GM12801 (cell line): ENCODE data around the gene IFNGR2.

ENCODE experiments used
- CTCF ChIP-seq: IDR thresholded peaks from one replicate; pipeline ENCODE4 v1.5.1; 2011; ENCODE audit warnings: control low read depth; ENCODE audit not compliant: insufficient read length; ENCODE audit errors: extremely low read depth

IFNGR2 gene

GRCh38 chr21:33452362-33452761 is 49.1 kb downstream of the IFNGR2 start:
- TF ChIP-seq CTCF, result no peak

GRCh38 chr21:33455686-33456446 is 52.7 kb downstream of the IFNGR2 start:
- no peak for TF ChIP-seq CTCF

- no peak for TF ChIP-seq CTCF
Observed at GRCh38 chr21:33458861-33459260, 55.6 kb downstream of the IFNGR2 start.

GRCh38 chr21:33461538-33462250 is 58.5 kb downstream of the IFNGR2 start:
- TF ChIP-seq CTCF, result no peak

GRCh38 chr21:33470701-33471100 is 67.5 kb downstream of the IFNGR2 start:
- TF ChIP-seq CTCF, result no peak

- no peak for TF ChIP-seq CTCF
Observed at GRCh38 chr21:33473344-33473743, 70.1 kb downstream of the IFNGR2 start.

GRCh38 chr21:33477066-33477465 is 73.9 kb downstream of the IFNGR2 start:
- no peak for TF ChIP-seq CTCF
